IPS DF 6.9 (cell line): Measurements from ENCODE around the gene ST3GAL5.

Experiments
- DNase-seq: peaks from one replicate; pipeline ENCODE4 v3.0.0-alpha.2; 2013; ENCODE audit warnings: low read depth, low spot score
- H3K27ac ChIP-seq: one replicate; pipeline ENCODE4 v1.5.1; 2013; ENCODE audit warnings: low read length, control low read depth
- H3K27me3 ChIP-seq: 2 replicates; pipeline ENCODE4 v1.6.1; 2013; ENCODE audit warnings: mild to moderate bottlenecking, low read length; ENCODE audit not compliant: control insufficient read depth, insufficient read depth
- H3K36me3 ChIP-seq: 2 replicates; pipeline ENCODE4 v1.6.1; 2013; ENCODE audit warnings: low read length; ENCODE audit not compliant: control insufficient read depth, insufficient read depth
- H3K4me1 ChIP-seq: 2 replicates; pipeline ENCODE4 v1.6.1; 2013; ENCODE audit warnings: low read length; ENCODE audit not compliant: control insufficient read depth, insufficient read depth
- H3K4me3 ChIP-seq: 2 replicates; pipeline ENCODE4 v1.5.1; 2013; ENCODE audit warnings: mild to moderate bottlenecking, low read length
- H3K9me3 ChIP-seq: 2 replicates; pipeline ENCODE4 v1.6.1; 2013; ENCODE audit warnings: low read length, inconsistent platforms; ENCODE audit not compliant: control insufficient read depth, insufficient read depth
- WGBS: extraction: QIAGEN DNeasy Blood & Tissue Kit; methylation state at CpG from one replicate; pipeline ENCODE4 v1.1.7; 2013; ENCODE audit warnings: mixed read lengths, missing lambda C conversion rate; ENCODE audit not compliant: insufficient read length, insufficient coverage; 5-methylcytosine and 5-hydroxymethylcytosine counted together

Gene ST3GAL5

GRCh38 chr2:85915606-85916303 is 27.0 kb upstream of the ST3GAL5 start:
- no peaks in the 10 kb centered on the region for H3K9me3 ChIP-seq
- no peak overlapping the region for H3K27ac ChIP-seq
- DNase-seq: no peak
- no peaks in the 10 kb centered on the region for H3K27me3 ChIP-seq
- H3K4me1 ChIP-seq: no peaks in the 10 kb centered on the region
- H3K4me3 ChIP-seq: no peak overlapping the region
- no peaks in the 10 kb centered on the region for H3K36me3 ChIP-seq
- no CpG with 5 or more reads among the region's 3 CpGs for WGBS

- H3K4me1 ChIP-seq: no peaks in the 10 kb centered on the region
- WGBS: no CpG with 5 or more reads among the region's 2 CpGs
- DNase-seq: no peak
- no peak overlapping the region for H3K27ac ChIP-seq
- no peaks in the 10 kb centered on the region for H3K9me3 ChIP-seq
- no peaks in the 10 kb centered on the region for H3K27me3 ChIP-seq
- no peaks in the 10 kb centered on the region for H3K36me3 ChIP-seq
- H3K4me3 ChIP-seq: no peak overlapping the region
Observed at GRCh38 chr2:85914922-85915321, 26.1 kb upstream of the ST3GAL5 start.

- no peaks in the 10 kb centered on the region for H3K36me3 ChIP-seq
- no CpG with 5 or more reads among the region's 4 CpGs for WGBS
- DNase-seq: no peak
- no peaks in the 10 kb centered on the region for H3K27me3 ChIP-seq
- H3K27ac ChIP-seq: no peak overlapping the region
- no peaks in the 10 kb centered on the region for H3K4me1 ChIP-seq
- H3K4me3 ChIP-seq: no peak overlapping the region
- no peaks in the 10 kb centered on the region for H3K9me3 ChIP-seq
Observed at GRCh38 chr2:85913884-85914881, 25.4 kb upstream of the ST3GAL5 start.

- Histone ChIP-seq H3K4me3 (no peak overlapping the region), H3K9me3 (no peaks in the 10 kb centered on the region), H3K4me1 (no peaks in the 10 kb centered on the region), H3K27me3 (no peaks in the 10 kb centered on the region), H3K36me3 (no peaks in the 10 kb centered on the region), H3K27ac (no peak overlapping the region)
- no peak for DNase-seq
- WGBS: no CpG with 5 or more reads among the region's 9 CpGs
Observed at GRCh38 chr2:85911814-85912692, 23.3 kb upstream of the ST3GAL5 start.

- Histone ChIP-seq H3K4me3 (no peak overlapping the region), H3K9me3 (no peaks in the 10 kb centered on the region), H3K4me1 (no peaks in the 10 kb centered on the region), H3K27me3 (no peaks in the 10 kb centered on the region), H3K36me3 (no peaks in the 10 kb centered on the region), H3K27ac (no peak overlapping the region)
- no CpG with 5 or more reads among the region's 6 CpGs for WGBS
- no peak for DNase-seq
Observed at GRCh38 chr2:85911097-85911496, 22.3 kb upstream of the ST3GAL5 start.

GRCh38 chr2:85909005-85909404 is 20.2 kb upstream of the ST3GAL5 start:
- no peaks in the 10 kb centered on the region for H3K4me1 ChIP-seq
- WGBS: 100% methylated on average over 1 of the region's 3 CpGs
- no peak overlapping the region for H3K4me3 ChIP-seq
- no peaks in the 10 kb centered on the region for H3K9me3 ChIP-seq
- no peak overlapping the region for H3K27ac ChIP-seq
- H3K27me3 ChIP-seq: no peaks in the 10 kb centered on the region
- H3K36me3 ChIP-seq: no peaks in the 10 kb centered on the region
- no peak for DNase-seq

GRCh38 chr2:85908506-85908905 is 19.7 kb upstream of the ST3GAL5 start:
- H3K27me3 ChIP-seq: no peaks in the 10 kb centered on the region
- DNase-seq: no peak
- no peaks in the 10 kb centered on the region for H3K4me1 ChIP-seq
- H3K4me3 ChIP-seq: no peak overlapping the region
- H3K27ac ChIP-seq: no peak overlapping the region
- no CpG with 5 or more reads among the region's 1 CpG for WGBS
- H3K9me3 ChIP-seq: no peaks in the 10 kb centered on the region
- no peaks in the 10 kb centered on the region for H3K36me3 ChIP-seq

GRCh38 chr2:85907671-85908157 is 18.9 kb upstream of the ST3GAL5 start:
- H3K36me3 ChIP-seq: no peaks in the 10 kb centered on the region
- no CpG with 5 or more reads among the region's 9 CpGs for WGBS
- no peaks in the 10 kb centered on the region for H3K4me1 ChIP-seq
- H3K4me3 ChIP-seq: no peak overlapping the region
- H3K9me3 ChIP-seq: no peaks in the 10 kb centered on the region
- H3K27ac ChIP-seq: no peak overlapping the region
- no peak for DNase-seq
- no peaks in the 10 kb centered on the region for H3K27me3 ChIP-seq

- no peak overlapping the region for H3K4me3 ChIP-seq
- H3K27me3 ChIP-seq: no peaks in the 10 kb centered on the region
- H3K4me1 ChIP-seq: no peaks in the 10 kb centered on the region
- H3K9me3 ChIP-seq: no peaks in the 10 kb centered on the region
- DNase-seq: no peak
- no CpG with 5 or more reads among the region's 3 CpGs for WGBS
- H3K27ac ChIP-seq: no peak overlapping the region
- no peaks in the 10 kb centered on the region for H3K36me3 ChIP-seq
Observed at GRCh38 chr2:85906748-85907147, 18.0 kb upstream of the ST3GAL5 start.

- Histone ChIP-seq H3K4me3 (no peak overlapping the region), H3K36me3 (no peaks in the 10 kb centered on the region), H3K4me1 (no peaks in the 10 kb centered on the region), H3K9me3 (no peaks in the 10 kb centered on the region), H3K27me3 (no peaks in the 10 kb centered on the region), H3K27ac (no peak overlapping the region)
- WGBS: no CpG with 5 or more reads among the region's 1 CpG
- no peak for DNase-seq
Observed at GRCh38 chr2:85905891-85906290, 17.1 kb upstream of the ST3GAL5 start.
